NCI-H1417 (cell line): ENCODE results near the gene KCNH6.

Source experiments
- DNase-seq, 3 experiments: peaks; one replicate each; lab custom pipeline; 2025; lab: John Stamatoyannopoulos, UW

KCNH6 gene

DNA sequence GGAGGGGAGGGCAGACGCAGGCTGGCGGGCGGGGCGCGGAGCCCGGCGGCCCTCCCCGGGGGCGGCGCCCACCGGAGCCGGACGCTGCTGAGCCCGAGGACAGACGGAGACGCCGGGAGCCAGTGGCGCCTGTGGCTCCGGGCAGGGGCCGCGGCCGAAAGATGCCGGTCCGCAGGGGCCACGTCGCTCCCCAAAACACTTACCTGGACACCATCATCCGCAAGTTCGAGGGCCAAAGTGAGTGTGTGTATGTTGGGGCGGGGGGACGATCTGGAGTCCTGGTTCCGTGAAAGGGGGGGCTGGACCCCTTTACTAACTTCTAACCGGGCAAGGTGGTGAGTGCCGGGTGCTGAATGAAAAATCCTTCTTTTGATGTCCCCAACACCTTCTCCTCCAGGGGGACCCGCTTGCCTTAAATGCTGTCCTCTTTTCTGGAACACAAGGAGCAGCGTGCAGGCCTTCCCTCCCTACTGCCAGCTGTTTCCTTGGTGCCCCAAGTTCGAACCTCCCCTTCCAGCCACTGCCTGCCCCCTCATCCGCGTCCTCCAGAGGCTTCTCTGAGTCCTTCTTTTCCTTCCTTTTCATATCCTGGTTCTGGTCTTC lies at the start of gene KCNH6:
TSS of gene KCNH6 (plus strand) at position 106 of the 603 bp plus-strand sequence. CDS start at position 162, 56 bp downstream.
- DNase-seq: peak in 1 of 3 experiments; percentile 55

- no peak for DNase-seq
Measured at GRCh38 chr17:63474174-63474573, 49.0 kb upstream of the KCNH6 start.

GRCh38 chr17:63474586-63475460 lies 48.3 kb upstream of the KCNH6 start:
- peak in 1 of 3 experiments; percentile 8 for DNase-seq

DNA sequence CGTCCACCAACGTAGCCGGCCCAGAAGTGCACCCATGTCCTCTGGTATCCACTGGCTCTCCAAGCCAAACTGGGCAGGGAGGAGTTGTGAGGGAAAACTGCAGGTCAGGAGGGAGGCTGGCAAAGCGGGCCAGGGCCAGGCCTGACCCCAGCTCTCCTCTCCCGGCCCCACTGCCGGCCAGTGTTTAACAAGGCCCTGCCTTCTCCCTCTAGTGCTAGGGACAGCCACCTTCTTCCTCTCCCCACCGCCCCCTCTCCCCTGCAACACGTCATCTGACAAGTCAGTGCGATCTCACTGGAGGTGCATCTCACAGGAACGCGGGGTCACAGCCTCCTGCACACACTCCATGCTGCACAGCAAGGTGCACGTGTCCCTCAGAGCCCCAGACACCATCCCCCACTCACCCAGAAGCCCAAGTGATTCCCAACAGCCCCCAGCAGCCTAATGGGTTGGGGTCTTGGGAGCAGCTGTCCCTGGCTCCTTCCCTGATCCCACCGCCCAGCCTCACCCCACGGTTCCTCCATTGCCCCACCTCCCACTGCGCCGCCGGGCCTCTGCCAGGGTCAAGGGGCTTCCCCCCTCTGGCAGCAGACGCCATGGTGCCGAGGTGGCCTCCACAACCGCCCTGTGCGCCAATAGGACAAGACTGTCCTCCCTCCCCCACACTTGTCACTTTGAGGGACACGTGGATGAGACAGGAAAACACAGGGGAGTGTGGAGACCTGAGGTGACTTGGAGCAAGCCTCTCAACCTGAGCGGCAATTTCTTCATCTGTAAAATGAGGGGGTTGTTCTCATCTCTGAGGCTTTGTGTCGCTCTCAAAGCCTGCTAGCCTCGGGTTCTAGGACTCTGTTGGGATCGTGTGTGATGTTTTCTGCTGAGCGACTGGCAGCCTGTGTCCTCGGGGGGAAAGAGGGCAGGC lies 47.4 kb upstream of the KCNH6 start:
- DNase-seq: peak in 1 of 3 experiments; percentile 77

- peak; percentile 44 to 86 (median 80) for DNase-seq
Measured at GRCh38 chr17:63476459-63476853, 46.7 kb upstream of the KCNH6 start.

GRCh38 chr17:63476854-63477479 lies 46.2 kb upstream of the KCNH6 start, which contains the start of gene ACE:
TSS of gene ACE (plus strand) at chr17:63477061. CDS start at chr17:63477095, 34 bp downstream.
- DNase-seq: peak; percentile 67 to 93 (median 84)

DNA sequence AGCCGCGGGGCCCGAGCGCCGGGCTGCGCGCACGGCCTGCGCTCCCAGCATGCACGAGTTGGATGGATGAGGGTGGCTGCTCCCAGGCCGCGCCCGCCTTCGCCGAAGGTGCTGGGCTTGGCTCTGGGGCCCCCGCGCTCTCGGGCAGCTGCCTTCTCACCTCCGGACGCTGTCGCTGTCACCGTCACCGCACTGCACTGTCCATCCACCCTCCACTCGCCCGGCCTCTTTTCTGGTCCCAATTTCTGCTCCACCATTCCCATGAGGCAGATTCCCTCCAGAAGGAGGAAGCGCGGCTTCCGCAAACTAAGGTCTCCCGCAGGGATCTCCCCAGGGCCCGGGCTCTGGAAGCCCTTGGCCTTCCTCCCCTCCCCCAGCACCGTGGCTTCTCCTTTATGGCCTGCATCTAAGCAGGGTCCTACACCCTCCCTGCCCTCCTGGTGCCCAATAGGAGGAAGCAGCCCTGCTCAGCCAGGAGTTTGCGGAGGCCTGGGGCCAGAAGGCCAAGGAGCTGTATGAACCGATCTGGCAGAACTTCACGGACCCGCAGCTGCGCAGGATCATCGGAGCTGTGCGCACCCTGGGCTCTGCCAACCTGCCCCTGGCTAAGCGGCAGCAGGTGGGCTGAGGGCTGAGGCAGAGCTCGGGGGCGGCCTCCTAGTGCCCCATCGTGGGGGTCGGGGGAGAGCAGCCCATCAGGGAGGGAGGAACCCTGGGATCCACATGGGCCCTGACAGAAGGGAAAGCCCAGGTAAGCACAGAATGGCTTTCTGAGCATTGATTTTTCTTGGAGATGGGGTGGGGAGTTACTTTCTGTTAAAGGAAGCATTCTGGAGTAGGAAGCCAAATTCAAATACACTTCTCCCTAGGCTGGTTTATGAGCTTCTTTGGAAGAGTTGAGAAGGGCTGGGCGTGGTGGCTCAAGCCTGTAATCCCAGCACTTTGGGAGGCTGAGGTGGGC lies 45.4 kb upstream of the KCNH6 start:
- DNase-seq: peak; percentile 60 to 83 (median 80)

DNA sequence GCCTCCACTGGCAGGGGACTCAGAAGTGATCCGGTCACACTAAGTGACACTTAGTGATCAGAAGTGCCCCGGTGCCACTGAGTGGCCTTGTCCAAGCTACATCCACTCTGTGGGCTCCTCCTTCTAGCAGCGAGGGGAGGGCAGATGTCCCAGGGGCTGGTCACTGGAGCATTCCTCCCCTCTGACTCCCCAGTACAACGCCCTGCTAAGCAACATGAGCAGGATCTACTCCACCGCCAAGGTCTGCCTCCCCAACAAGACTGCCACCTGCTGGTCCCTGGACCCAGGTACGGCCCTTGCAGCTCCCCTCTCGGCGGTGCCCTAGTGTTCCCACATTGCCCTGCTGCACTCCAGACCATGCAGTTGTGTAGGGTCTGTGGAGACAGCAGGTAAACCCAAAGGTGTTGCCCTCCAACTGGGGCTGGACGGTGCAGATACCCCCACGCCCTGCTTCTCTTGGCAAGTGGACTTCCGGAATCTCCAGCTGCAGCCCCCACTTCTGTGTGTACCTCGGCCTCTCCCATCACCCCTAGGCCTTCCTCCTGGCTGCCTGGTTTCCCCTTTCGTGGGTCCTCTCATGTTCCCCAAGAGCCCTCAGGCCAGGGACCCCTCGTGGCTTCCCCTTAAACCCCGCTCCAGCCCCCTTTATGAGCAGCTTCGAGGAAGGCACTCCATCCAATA lies 44.2 kb upstream of the KCNH6 start:
- peak; percentile 4 to 53 (median 46) for DNase-seq

DNA sequence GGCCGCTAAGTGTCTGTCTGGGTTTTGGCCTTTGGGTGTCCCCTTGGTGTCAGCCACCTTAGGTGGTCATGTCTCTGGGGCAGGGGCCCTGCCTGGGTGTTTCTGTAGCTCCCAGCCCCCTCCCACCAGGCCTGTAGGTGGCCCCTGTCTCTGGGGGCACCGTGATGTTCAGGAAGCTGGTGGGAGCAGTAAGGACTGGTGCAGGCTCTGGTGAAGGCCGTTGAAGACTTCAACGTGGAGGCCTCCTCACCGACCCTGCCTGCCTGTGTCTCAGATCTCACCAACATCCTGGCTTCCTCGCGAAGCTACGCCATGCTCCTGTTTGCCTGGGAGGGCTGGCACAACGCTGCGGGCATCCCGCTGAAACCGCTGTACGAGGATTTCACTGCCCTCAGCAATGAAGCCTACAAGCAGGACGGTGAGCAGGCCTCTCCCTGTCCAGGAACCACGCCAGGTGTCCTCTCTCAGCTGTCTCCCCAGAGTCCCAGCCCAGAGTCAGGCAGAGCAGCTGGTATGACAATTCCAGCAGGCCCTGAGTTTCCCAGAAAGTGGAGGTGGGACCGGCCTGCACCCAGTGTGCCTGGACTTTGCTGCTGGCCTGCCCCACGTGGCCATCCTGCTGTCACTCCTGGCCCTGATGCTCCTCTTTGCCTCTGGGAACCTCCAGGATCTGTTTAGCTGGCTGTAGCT lies 43.5 kb upstream of the KCNH6 start:
- peak in 1 of 3 experiments; percentile 4 for DNase-seq

DNA sequence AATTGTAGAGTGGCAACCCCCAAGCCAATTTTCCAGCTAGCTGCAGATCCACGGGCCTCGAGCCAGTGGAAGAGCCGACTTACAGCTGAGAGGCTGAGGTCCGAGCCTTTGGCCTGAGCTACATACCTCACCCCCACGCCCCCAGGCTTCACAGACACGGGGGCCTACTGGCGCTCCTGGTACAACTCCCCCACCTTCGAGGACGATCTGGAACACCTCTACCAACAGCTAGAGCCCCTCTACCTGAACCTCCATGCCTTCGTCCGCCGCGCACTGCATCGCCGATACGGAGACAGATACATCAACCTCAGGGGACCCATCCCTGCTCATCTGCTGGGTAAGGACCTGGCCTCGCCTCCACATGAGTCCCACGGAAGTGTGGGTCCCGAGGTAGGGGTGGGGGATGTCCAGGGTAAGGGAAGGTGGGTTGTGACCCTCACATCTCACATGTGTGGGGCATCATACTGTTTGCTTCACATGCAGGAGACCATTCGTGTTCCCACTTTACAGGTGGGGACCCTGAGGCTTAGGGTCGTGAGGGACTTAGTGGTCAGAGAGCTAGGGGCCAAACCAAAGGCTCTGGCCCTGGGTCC lies 42.9 kb upstream of the KCNH6 start:
- DNase-seq: no peak

DNA sequence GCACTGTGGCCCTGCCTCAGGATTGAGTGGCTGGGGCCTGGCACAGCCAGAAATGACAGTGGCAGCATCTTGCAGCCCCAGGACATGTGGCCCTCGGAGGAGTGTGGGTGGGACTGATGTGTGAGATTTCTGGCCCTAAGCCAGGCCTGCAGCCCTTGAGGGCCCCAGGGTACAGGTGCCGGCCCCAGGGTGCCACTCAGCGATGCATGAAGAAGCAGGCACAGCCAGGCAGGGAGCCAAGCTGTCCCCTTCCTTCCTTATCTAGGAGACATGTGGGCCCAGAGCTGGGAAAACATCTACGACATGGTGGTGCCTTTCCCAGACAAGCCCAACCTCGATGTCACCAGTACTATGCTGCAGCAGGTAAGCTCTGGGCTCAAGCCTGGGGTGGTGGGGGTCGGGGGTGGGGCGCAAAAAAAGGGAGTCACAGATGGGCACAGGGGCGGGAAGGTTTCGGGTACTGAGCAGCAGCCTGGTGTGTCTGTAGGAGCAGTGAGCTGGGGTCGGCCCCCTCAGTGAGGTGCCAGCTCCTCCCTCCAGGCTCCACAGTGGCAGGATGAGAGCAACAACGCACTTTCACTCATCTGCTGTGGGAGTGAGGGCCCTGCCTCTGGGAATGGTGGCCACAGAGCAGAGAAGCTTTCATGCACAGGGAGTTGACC lies 42.2 kb upstream of the KCNH6 start:
- peak; percentile 83 to 94 (median 92) for DNase-seq

DNA sequence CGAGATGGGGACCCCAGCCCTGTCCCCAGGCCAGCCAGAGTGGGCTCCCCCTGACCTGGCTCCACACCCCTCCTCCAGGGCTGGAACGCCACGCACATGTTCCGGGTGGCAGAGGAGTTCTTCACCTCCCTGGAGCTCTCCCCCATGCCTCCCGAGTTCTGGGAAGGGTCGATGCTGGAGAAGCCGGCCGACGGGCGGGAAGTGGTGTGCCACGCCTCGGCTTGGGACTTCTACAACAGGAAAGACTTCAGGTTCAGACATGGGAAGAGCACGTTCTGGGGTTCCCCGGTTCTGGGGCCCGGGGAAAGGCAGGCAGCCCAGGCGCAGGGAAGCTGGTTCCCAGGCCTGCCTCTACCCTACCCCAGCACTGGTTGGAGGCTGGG lies 41.7 kb upstream of the KCNH6 start:
- DNase-seq: no peak

GRCh38 chr17:63482509-63482908 lies 40.6 kb upstream of the KCNH6 start:
- DNase-seq: no peak

DNA sequence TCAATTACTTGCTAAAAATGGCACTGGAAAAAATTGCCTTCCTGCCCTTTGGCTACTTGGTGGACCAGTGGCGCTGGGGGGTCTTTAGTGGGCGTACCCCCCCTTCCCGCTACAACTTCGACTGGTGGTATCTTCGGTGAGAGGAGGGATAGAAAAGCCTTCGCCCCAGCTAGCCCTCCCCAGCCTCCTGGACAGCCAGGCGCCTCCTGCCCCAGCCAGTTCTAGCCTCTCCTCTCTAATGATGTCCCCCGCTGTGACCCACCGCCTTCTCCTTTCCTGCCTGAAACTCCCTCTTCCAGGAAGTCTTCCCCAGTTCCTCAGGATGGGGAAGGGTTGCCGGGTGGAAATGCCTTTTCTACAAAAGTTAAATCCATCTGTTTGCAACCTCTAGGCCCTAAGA lies 40.1 kb upstream of the KCNH6 start:
- DNase-seq: no peak

GRCh38 chr17:63483655-63484575 lies 39.2 kb upstream of the KCNH6 start:
- no peak for DNase-seq

GRCh38 chr17:63486317-63487013 lies 36.7 kb upstream of the KCNH6 start:
- no peak for DNase-seq

DNA sequence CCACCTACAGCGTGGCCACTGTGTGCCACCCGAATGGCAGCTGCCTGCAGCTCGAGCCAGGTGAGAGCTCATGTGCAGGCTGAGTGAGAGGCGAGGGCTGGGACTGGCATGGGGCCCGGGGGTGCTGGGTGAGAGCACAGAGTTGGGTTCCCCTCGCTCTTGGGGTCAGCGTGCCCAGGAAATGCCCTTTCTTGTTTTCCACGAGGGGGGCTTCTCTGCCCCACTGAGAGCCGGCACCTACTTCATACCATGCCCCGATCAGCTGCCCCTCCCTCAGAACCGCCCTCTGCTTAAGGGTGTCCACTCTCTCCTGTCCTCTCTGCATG lies 36.2 kb upstream of the KCNH6 start:
- no peak for DNase-seq
